B cell (primary cell): ENCODE results near the gene ZNF521. TPM values are rescaled to one million over a fixed set of nuclear protein-coding genes. Genes with fewer than 3 reads are reported as not detected.

Experiments
- ATAC-seq: fragments of 200-7000 bp; cut with Tn5 transposase; one replicate; pipeline ENCODE4 v1.10.0; 2021; ENCODE audit warnings: low read depth, mild to moderate bottlenecking, moderate number of reproducible peaks, moderate library complexity
- CTCF ChIA-PET: fragments of 350-600 bp; sonication (Branson Sonifier 250); formaldehyde crosslinking; loops from one replicate; lab custom pipeline; 2021; ENCODE audit warnings: antibody characterized with exemption, inconsistent platforms; lab: Charles Lee
- POLR2A ChIA-PET: fragments of 350-600 bp; sonication (Branson Sonifier 250); formaldehyde crosslinking; loops from one replicate; lab custom pipeline; 2021; ENCODE audit warnings: antibody characterized with exemption; lab: Charles Lee
- DNase-seq: peaks from one replicate; pipeline ENCODE4 v3.0.0; 2013
- H2AFZ ChIP-seq: 2 replicates; pipeline ENCODE4 v1.6.1; 2012; ENCODE audit warnings: mild to moderate bottlenecking, low read depth, low read length; ENCODE audit not compliant: insufficient read depth, poor library complexity, severe bottlenecking
- H3K27ac ChIP-seq, 2 donors: 1 replicate in 1 of 2; 2 replicates in 1 of 2; pipeline ENCODE4 v1.5.1; 2012 to 2013; ENCODE audit warnings: low read length in 2 of 2, mild to moderate bottlenecking in 2 of 2, moderate library complexity in 1 of 2
- H3K27me3 ChIP-seq, 4 experiments: fragments of 200-600 bp in 1 of 4; sonication (generic) in 1 of 4; replicated peaks in 1 of 4; 1 replicate in 2 of 4; 2 replicates in 2 of 4; pipeline versions ENCODE4 v1.6.1 to v1.7.0; 2013 to 2016; ENCODE audit warnings: low read length in 3 of 4, mild to moderate bottlenecking in 2 of 4, mixed read lengths in 1 of 4, moderate library complexity in 1 of 4; ENCODE audit not compliant: insufficient read depth in 4 of 4, control insufficient read depth in 3 of 4; ENCODE audit errors: control extremely low read depth in 1 of 4
- H3K36me3 ChIP-seq, 2 experiments: replicated peaks in 1 of 2; 1 replicate in 1 of 2; 2 replicates in 1 of 2; pipeline versions ENCODE4 v1.6.1 to v1.7.1; 2013; ENCODE audit warnings: low read length in 1 of 2; ENCODE audit not compliant: insufficient read depth in 2 of 2, control insufficient read depth in 1 of 2; ENCODE audit errors: control extremely low read depth in 1 of 2, extremely low read depth in 1 of 2
- H3K4me1 ChIP-seq, 2 donors: fragments of 200-600 bp in 1 of 2; sonication (generic) in 1 of 2; 1 replicate in 1 of 2; 2 replicates in 1 of 2; pipeline versions ENCODE4 v1.5.1 to v1.6.1; 2013 to 2017; ENCODE audit warnings: low read length in 2 of 2; ENCODE audit not compliant: control insufficient read depth in 2 of 2, insufficient read depth in 2 of 2
- H3K4me2 ChIP-seq: replicated peaks from 2 replicates; pipeline ENCODE3; 2012; ENCODE audit warnings: mild to moderate bottlenecking, low read depth, low read length; ENCODE audit not compliant: poor library complexity, severe bottlenecking
- H3K4me3 ChIP-seq, 5 experiments: fragments of 200-600 bp in 1 of 5; sonication (generic) in 1 of 5; 1 replicate in 3 of 5; 2 replicates in 2 of 5; pipeline versions ENCODE4 v1.5.1 to v1.7.0; 2011 to 2016; ENCODE audit warnings: low read length in 4 of 5, mild to moderate bottlenecking in 4 of 5, low read depth in 2 of 5, control low read depth in 1 of 5, moderate library complexity in 1 of 5; ENCODE audit not compliant: insufficient read depth in 1 of 5; ENCODE audit errors: control extremely low read depth in 1 of 5, extremely low read depth in 1 of 5
- H3K79me2 ChIP-seq: fragments of 200-600 bp; sonication (generic); one replicate; pipeline ENCODE4 v1.6.0; 2016; ENCODE audit warnings: low read length; ENCODE audit not compliant: control insufficient read depth, insufficient read depth
- H3K9ac ChIP-seq: fragments of 200-600 bp; sonication (generic); 2 replicates; pipeline ENCODE4 v1.6.1; 2017; ENCODE audit warnings: mild to moderate bottlenecking, low read length, moderate library complexity
- H3K9me3 ChIP-seq, 3 donors: one replicate each; pipeline versions ENCODE4 v1.6.1 to v1.7.1; 2013; ENCODE audit warnings: low read length in 2 of 3; ENCODE audit not compliant: control insufficient read depth in 2 of 3, insufficient read depth in 1 of 3; ENCODE audit errors: control extremely low read depth in 1 of 3
- H4K20me1 ChIP-seq: 2 replicates; pipeline ENCODE4 v1.6.0; 2012; ENCODE audit warnings: mild to moderate bottlenecking, low read length; ENCODE audit not compliant: insufficient read depth, control insufficient read depth, poor library complexity, severe bottlenecking
- H3K27ac Mint-ChIP-seq: one replicate; pipeline ENCODE4 v1.8.0; 2021; ENCODE audit warnings: mixed read lengths
- H3K27me3 Mint-ChIP-seq: one replicate; pipeline ENCODE4 v1.8.0; 2021; ENCODE audit warnings: mixed read lengths
- H3K4me1 Mint-ChIP-seq: one replicate; pipeline ENCODE4 v1.8.0; 2021; ENCODE audit warnings: mixed read lengths
- H3K4me3 Mint-ChIP-seq: one replicate; pipeline ENCODE4 v1.8.0; 2021; ENCODE audit warnings: mixed read lengths
- H3K9me3 Mint-ChIP-seq: one replicate; pipeline ENCODE4 v1.8.0; 2022; ENCODE audit warnings: mixed read lengths; ENCODE audit not compliant: insufficient read depth
- EZH2 ChIP-seq: IDR thresholded peaks from 2 replicates; pipeline ENCODE4 v1.6.1; 2012; ENCODE audit warnings: borderline replicate concordance, low read depth, mild to moderate bottlenecking, moderate library complexity, low read length; ENCODE audit not compliant: insufficient read depth, poor library complexity, severe bottlenecking
- WGBS: methylation state at CpG from one replicate; pipeline ENCODE4 v1.1.5; 2013; ENCODE audit warnings: missing lambda C conversion rate; ENCODE audit not compliant: insufficient coverage; 5-methylcytosine and 5-hydroxymethylcytosine counted together
- intact Hi-C: fragments of 100-400 bp; cut with micrococcal nuclease; formaldehyde crosslinking; loops from one replicate; pipeline ENCODE4 v1.10.0; 2022
- polyA plus RNA-seq: library from polyadenylated mRNA; depleted of rRNA; stranded (reverse); fragments of >200 nt; gene quantifications from 2 replicates; pipeline ENCODE4 v1.2.3, GENCODE V29; 2012
- total RNA-seq, 2 donors: library from RNA; stranded (reverse); fragments of 120-200 nt in 1 of 2; gene quantifications; 1 replicate in 1 of 2; 2 replicates in 1 of 2; pipeline versions ENCODE4 v1.2.3 to v1.2.4, GENCODE V29; 2013 to 2022
- TF ChIP-seq, protein P1 (sequence below): fragments of 200-600 bp; IDR thresholded peaks from one replicate; pipeline ENCODE4 v1.8.0; 2022; ENCODE audit warnings: antibody characterized with exemption, mild to moderate bottlenecking

ZNF521 gene
- total and polyA plus RNA-seq, 2 donors (not counting 1 experiment from before 2014, with no cell fraction given), result 0.04 to 9.0 TPM

DNA sequence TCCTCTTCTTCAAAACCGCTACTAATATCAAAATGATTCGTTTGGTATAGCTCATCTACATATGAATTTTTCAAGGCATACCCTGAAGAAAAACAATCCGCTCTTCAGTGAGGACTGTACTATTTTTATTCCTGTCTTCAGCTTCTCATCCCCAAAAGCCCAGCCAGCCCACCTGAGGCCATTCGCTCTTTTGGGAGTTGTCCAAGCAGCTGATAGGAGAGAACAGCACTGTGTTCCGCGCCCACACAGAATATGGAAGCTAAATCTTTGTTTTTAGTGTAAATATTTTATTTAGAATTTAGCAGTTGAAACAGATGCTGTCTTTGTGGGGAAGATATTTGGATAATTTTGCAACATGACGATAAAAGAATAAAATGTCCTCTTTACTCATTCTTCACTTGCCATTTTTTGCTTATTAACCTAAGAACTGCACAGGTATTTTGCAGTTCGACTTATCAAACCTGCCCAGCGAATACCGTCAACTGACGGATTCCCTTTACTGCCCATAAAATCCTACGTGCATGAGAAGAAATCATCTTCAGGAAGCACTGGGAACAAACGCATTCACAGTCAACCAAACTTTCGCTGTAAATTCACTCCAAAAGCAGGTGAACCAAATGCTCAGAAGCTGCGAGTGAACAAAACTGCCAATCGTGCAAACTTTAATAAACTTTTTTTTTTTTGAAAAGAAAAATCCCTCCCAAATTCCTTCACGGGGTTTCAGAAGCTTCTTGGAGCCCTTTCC is 3.4 kb downstream of the ZNF521 start:
- Histone ChIP-seq H3K4me3 (no peak overlapping the region), H3K27ac (no peak overlapping the region), H3K9ac (peak overlapping the region; percentile 31), H3K27me3 (peaks cover 0 to 43% (median 34%) of the 10 kb centered on the region in 4 experiments), H3K79me2 (no peaks in the 10 kb centered on the region), H2AFZ (peak overlapping the region; percentile 56), H3K9me3 (peaks cover 0 to 16% (median 2%) of the 10 kb centered on the region in 3 donors), H3K4me2 (peak overlapping the region; percentile 100), H3K36me3 (no peaks in the 10 kb centered on the region), H4K20me1 (no peaks in the 10 kb centered on the region), H3K4me1 (peaks cover 24 to 28% of the 10 kb centered on the region in 2 donors)
- 43% methylated on average over 13 of the region's 17 CpGs for WGBS
- DNase-seq, result peak; percentile 10
- Mint-ChIP-seq H3K4me3 (peak overlapping the region; percentile 84), H3K27ac (peak overlapping the region; percentile 37), H3K9me3 (no peaks in the 10 kb centered on the region), H3K4me1 (peaks cover 16% of the 10 kb centered on the region), H3K27me3 (peaks cover 59% of the 10 kb centered on the region)
- ChIA-PET CTCF (no interaction called here), POLR2A (no interaction called here)
- no peak for TF ChIP-seq EZH2
- TF ChIP-seq, protein P1, sequence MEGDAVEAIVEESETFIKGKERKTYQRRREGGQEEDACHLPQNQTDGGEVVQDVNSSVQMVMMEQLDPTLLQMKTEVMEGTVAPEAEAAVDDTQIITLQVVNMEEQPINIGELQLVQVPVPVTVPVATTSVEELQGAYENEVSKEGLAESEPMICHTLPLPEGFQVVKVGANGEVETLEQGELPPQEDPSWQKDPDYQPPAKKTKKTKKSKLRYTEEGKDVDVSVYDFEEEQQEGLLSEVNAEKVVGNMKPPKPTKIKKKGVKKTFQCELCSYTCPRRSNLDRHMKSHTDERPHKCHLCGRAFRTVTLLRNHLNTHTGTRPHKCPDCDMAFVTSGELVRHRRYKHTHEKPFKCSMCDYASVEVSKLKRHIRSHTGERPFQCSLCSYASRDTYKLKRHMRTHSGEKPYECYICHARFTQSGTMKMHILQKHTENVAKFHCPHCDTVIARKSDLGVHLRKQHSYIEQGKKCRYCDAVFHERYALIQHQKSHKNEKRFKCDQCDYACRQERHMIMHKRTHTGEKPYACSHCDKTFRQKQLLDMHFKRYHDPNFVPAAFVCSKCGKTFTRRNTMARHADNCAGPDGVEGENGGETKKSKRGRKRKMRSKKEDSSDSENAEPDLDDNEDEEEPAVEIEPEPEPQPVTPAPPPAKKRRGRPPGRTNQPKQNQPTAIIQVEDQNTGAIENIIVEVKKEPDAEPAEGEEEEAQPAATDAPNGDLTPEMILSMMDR, result no peak
- no peak for ATAC-seq
- intact Hi-C loops, result no loop called here

DNA sequence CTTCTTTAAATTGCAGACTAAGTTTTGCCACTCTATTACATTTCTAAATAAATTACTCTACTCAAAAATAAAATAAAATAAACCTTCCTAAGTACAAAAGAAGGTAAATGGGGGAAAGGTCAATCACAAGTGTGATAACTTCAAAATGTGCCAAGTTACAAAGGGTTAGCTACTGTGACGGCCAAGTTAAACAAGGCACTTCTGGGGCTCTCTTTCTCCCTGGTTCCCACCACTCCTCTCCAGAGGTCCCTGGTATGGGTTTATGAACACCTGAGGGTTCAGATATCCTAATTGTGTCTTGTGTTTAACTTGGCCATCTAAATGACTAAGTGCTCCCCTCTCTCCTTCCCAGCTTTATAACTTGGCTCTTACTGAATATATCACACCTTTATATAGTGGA is 5.4 kb downstream of the ZNF521 start:
- H4K20me1 ChIP-seq, result no peaks in the 10 kb centered on the region
- no CpG with 5 or more reads among the region's 1 CpG for WGBS
- ChIA-PET POLR2A (no interaction called here), CTCF (no interaction called here)
- no peak overlapping the region for H3K27ac Mint-ChIP-seq
- H3K27ac ChIP-seq, result no peak overlapping the region
- H3K27me3 ChIP-seq, result peaks cover 0 to 34% (median 27%) of the 10 kb centered on the region in 4 experiments
- peaks cover 64% of the 10 kb centered on the region for H3K27me3 Mint-ChIP-seq
- H3K79me2 ChIP-seq, result no peaks in the 10 kb centered on the region
- DNase-seq (no peak), ATAC-seq (no peak)
- peaks cover 13% of the 10 kb centered on the region for H3K4me1 Mint-ChIP-seq
- intact Hi-C loops, result no loop called here
- peaks cover 0 to 16% (median 2%) of the 10 kb centered on the region in 3 donors for H3K9me3 ChIP-seq
- H3K9me3 Mint-ChIP-seq, result no peaks in the 10 kb centered on the region
- H3K4me1 ChIP-seq, result peaks cover 21% of the 10 kb centered on the region in 2 donors
- no peak overlapping the region for H2AFZ ChIP-seq
- no peak overlapping the region for H3K4me3 ChIP-seq
- no peak for TF ChIP-seq EZH2
- TF ChIP-seq, protein P1, result no peak
- H3K4me2 ChIP-seq, result no peak overlapping the region
- no peak overlapping the region for H3K9ac ChIP-seq
- H3K36me3 ChIP-seq, result no peaks in the 10 kb centered on the region
- H3K4me3 Mint-ChIP-seq, result no peak overlapping the region
